ENCODE data around the gene GPR149. TPM values are rescaled to one million over a fixed set of nuclear protein-coding genes. Genes with fewer than 3 reads are reported as not detected.

Gene GPR149
- total and polyA plus RNA-seq, 2 of the 8 experiments (the other 6 are each of a cell fraction or from before 2014, with no cell fraction given) = not detected

DNA sequence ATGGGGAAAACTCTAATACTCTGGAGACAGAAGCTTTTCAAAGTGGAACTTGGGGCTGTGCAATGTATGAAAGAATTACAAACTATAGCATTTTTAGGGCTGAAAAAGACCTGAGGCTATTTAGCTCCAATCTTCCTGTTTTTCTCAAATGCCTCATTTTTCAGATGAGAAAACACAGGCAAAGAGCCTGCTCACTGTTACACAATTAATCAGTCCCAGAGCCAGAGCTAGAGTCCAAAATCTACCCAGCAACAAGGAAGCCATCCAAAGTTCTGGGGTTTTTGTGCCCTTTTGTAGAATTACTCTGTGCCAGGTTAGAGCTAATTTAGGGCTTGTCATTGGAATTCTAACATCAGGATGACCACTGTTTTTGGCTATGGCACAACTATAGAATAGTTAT lies 45.5 kb downstream of the GPR149 start (continued):
- TF ChIP-seq POU5F1 (IDR thresholded peaks at IDR 0.05; ENCODE audit: low read depth, low read length) (no peak), HDAC2 (IDR thresholded peaks at IDR 0.05; ENCODE audit: borderline replicate concordance in 1 of 2, low read depth in 2 of 2, low read length in 2 of 2) (no peak), SP4 (IDR thresholded peaks at IDR 0.05; ENCODE audit: low read length) (no peak)

Measured in H1 (cell line).